ENCODE measurements around the gene SLC34A3.

Gene SLC34A3
- 0 to 0.37 (median 0.13) reads per million in 4 experiments for total RNA-seq

GRCh38 chr9:137230705-137231371 is at the start of gene SLC34A3:
SLC34A3 (plus strand) TSS chr9:137230901; CDS start chr9:137231703, 802 bp downstream.
- DNase-seq, result no peak

DNA sequence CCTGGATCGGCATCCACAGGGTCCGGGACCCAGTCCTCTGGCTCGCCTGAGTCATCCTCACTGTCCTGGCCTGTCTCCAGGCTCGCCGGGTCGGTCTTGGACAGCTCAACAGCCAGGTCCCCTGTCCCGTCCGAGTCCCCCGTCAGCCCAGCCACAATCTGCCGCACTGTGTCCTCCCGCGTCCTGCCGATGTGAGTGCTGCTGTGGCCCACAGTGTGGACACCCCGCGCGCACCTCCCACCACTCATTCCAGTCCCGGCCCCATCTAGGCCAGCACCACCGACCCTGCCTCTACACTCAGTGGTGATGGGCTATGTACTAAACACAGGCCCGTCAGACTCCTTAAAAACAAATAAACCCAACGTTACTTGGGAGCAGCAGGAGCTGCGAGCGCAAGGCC is 49.0 kb upstream of the SLC34A3 start:
- no peak for DNase-seq

DNA sequence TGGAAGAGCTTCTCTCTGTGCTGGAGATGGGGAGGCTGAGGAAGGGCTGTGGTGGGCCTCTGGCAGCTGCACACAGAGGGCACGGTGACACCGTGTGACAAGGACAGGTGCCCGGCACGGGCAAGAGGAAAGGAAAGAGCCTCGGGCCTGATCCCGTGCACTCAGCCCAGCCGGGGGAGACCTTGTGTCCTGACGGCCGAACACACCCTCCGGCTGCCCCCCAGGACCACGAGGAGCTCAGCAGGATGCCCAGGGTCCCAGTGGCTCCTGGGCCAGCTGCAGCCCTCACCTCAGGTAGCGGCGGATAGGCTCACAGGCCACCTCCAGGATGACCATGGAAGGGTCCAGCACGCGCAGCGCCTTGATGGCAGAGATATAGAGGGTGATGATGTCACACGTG is 47.9 kb upstream of the SLC34A3 start:
- no peak for DNase-seq

DNA sequence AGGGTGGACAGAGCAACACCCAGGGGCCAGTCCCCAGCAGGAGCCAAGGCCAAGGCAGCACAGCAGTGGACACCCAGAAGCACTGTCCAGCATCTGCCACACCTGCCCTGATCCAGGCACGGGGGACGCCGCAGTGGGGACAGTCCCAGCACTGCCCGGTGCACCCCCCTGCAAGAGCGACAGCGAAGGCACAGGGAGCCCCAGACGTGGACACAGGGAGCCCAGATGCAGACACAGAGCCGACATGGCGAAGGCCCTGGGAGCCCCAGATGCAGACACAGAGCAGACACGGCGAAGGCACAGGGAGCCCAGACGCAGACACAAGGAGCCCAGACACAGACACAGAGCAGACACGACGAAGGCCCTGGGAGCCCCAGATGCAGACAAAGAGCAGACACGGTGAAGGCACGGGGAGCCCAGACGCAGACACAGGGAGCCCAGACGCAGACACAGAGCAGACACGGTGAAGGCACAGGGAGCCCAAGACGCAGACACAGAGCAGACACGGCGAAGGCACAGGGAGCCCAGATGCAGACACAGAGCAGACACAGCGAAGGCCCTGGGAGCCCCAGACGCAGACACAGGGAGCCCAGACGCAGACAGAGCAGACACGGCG is 46.6 kb upstream of the SLC34A3 start:
- no peak for DNase-seq

DNA sequence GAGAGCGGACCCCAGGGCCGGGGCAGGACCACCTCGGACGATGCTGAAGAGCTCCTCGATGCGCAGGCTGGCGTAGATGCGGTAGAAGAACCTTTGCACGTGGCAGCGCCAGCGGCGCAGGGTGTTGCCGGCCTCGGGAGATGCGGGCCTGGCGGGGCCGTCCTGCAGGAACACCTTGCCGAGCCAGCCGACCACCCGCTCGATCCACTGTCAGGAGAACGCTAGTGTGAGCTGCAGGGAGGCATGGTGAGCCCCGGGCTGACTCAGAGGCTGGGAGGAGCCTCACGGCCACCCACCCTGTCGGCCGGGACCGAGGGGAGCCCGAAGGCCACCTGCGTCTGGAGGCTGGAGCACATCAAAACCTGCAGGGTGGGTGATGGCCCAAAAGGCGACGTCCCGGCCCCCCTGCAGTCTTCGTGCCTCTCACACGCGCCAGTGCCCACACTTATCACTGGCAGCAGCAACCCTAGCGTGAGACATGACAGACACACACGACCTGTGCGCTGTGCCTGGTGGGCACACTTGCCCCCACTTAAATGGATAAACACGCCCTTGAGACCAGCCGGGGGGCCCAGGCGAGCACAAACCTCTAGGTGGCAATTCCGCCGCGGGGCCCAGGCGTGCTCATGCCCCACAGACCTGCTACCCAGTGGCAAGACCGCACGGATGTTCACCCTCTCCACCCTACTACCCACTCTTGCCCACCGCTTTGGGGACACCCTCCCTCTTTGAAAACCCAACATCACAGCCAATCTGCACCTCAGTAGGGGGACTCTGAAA is 45.6 kb upstream of the SLC34A3 start:
- DNase-seq, result no peak

DNA sequence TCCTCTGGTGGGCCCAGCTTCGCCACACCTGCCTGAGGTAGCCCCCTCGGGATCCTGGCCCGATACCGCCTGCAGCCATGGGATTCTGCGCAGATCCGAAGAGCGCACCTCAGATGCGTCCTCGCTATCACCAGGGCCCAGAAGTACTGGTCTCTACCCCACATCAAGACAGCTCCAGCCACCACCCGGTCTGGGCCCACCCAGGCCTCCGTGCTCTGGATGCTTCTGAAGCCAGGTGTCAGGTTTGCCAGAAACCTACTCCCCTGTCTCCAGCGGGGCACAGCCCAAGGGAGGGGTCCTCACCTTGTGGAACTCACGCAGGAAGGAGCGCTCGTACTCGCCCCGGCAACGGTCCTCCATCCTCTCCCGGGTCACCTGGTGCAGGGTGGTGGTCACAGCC is 44.8 kb upstream of the SLC34A3 start:
- DNase-seq, result no peak

- DNase-seq, result no peak
These were observed 44.3 kb upstream of the SLC34A3 start for GRCh38 chr9:137186385-137186784.

DNA sequence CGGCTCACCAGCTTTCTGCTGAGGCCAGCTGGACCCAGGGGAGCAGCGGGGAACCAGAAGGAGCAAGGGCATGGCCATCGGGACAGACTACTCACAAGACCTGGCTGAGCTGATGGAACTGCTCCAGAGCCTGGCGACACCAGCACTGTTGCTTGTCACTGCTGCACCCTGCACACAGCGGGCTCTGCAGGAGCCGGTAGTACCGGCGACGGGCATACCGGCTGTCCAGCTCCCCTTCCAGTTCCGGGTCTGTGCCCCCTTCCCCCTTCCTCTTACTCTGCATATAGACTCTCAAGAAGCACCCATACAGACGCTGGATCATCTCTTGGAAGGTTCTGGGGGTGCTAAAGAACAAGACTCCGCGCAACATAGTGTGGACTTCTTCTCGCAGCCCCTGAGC is 43.3 kb upstream of the SLC34A3 start:
- no peak for DNase-seq

GRCh38 chr9:137188086-137188489 is 42.6 kb upstream of the SLC34A3 start:
- DNase-seq, result no peak

GRCh38 chr9:137188490-137189296 is 42.0 kb upstream of the SLC34A3 start, which contains the start of the genes ANAPC2 and SSNA1:
ANAPC2 (minus strand) TSS chr9:137188560; CDS start chr9:137188532, 28 bp downstream.
SSNA1 (plus strand) TSS chr9:137188676; CDS start chr9:137188727, 51 bp downstream.
- DNase-seq, result peak; percentile 90

DNA sequence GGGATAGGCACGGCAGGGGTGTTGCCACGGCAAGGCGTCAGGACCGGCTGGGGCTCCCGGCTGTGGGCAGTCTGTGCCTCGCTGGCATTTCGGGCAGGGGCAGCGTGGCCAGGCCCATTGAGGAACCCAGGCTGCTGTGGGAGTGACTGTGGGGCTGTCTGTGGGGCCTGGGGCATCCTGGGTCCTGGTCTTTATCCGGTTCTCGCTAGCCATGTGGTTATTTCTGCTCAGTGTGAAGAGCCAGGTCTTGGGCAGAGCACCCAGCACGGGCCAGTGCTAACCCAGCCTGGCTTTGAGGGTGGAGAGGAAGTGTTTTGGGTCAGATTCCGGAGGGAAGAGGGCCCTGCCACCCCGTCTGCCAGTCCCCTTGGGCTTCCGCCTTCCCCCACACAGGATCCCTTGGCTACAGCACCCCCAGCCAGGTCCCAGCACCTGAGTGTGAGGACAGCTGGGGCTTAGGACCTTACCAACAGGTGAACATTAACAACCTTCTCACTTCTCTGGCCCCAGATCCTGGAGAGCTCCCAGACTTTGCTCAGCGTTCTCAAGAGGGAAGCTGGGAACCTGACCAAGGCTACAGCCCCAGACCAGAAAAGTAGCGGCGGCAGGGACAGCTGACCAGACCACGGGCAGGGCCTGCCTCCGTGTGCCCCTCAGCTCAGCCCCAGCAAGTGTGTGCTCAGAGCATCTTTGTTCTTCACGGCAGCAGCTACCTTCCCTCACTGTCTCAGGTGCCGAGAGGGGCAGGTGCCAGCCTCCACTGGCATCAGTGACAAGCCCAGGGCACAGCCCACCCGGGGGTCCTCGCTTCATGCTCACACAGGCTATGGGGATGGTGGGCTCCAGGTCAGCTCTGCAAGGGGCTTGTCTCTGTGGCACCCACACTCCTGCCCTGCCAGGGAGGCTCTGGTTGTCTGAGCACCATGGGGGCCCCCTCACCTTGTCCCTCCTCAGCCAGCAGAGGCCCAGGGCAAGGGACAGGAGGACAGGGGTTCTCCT is 41.1 kb upstream of the SLC34A3 start:
- no peak for DNase-seq

DNA sequence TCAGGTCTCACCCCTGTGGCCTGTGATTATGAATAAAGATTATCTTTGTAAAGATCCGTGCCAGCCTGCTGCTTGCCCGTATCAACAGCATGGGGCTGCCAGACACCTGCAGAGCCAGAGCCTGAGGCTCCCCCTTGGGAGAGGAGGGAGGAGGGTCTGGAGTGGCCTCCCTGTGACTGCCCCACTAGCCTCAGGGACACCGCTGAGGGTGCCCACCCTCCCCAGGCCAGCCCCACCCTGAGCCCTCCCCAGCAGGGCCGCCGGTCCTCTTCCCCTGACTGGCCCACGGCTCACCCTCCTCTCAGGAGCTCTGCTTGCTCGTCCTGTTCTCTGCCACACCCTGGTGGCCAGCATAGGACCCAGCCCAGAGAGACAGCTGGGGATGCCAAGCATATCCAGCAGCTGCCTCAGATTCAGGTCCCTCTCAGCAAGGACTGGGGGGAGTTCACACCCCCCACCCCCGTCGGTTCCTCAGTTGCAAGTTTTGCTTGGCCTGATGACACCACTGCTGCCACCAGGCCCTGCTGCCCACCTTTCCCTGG is 40.3 kb upstream of the SLC34A3 start:
- no peak for DNase-seq

GRCh38 chr9:137191245-137191644 is 39.5 kb upstream of the SLC34A3 start:
- no peak for DNase-seq

DNA sequence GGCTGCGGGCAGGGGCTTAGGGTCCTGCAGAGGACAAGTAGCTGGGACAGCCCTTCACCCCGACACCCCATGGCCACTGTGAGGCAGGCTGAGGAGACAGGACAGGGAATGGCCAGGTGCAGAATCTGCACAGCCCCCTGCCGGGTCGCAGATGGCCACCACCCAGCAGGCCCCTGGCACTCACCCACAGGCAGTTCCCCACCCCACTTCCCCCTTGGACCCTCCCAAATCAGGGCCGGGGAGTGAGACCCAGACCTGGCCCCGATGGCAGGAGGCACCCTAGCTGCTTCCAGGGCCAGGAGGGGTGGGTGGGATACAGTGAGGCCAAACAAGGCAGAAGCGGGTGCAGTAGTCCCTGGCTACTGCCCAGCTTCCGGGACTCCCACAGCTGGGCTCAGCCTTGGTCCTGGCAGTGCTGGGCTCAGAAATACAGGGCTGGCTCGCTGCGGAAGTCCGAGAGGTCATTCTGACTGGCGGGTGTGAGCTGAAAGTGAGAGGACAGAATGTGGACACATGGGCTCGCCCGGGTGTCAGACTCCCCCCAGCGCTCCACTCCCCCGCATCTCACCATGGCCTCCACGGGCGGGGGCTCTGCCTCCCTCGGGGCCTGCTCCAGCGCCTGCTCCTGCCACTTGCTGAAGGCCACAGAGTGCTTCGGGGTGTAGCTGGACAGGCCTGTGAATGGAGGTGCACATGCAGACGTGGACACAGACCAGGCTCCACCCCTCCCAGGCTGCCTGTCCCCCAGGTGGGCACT is 38.8 kb upstream of the SLC34A3 start:
- DNase-seq, result no peak

DNA sequence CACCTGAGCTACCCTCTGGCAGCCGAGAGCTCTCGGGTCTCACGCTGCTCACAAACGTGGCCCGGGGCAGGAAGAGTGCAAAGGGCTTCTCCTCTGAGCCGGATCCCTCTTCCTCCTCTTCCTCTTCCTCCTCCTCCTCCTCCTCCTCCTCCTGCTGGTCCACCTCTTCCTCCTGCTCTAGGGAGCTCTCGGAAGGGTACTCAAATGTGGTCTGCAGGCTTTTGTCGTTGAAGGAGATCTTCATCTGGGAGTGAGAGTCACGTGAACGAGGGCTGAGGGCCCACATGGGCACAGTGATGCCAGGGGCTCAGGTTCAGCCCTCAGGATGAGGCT is 38.3 kb upstream of the SLC34A3 start:
- no peak for DNase-seq

GRCh38 chr9:137192859-137193258 is 37.8 kb upstream of the SLC34A3 start:
- DNase-seq, result no peak

- no peak for DNase-seq
These were observed 36.9 kb upstream of the SLC34A3 start for GRCh38 chr9:137193771-137194170.

DNA sequence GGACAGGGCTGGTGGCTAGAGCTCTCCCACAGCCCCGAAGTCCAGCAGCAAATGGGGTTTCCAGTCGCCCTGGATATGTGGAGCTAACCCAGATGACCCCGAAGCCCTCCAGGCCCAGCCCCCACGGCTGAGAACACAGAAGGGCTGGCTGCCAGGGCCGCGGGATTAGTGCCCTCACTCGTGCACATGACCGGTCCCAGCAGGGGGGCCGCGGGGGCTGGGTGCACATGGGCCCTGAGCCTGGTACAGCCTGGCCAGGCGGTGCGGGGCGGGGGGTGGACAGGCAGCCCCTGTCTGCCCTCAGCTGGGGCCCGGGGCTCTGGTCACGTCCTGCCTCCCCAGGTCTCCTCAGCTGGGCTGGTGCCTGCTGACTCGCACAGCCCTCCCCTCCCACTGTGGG is 36.3 kb upstream of the SLC34A3 start:
- no peak for DNase-seq

DNA sequence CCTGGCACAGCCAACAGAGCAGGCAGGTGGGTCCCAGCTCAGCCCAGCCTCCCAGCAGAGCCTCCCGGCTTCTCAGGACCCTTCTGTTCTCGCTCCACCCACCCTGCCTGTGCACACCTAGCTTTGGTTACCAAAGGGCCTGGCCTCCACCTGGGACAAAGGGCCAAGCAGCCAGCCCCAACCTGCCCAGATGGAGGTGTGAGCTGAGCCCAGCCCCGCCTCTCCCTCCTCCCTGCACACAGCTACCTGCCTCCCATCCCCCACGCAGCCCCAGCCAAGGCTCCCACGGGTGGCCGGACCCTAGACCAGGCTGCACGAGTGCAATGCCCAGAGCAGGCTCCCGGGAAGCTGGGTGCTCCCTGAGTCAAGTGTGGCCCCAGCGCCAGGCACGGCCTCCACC is 35.8 kb upstream of the SLC34A3 start:
- no peak for DNase-seq

GRCh38 chr9:137195525-137196220 is 35.0 kb upstream of the SLC34A3 start:
- DNase-seq, result no peak
